Measurements from ENCODE around the gene USP9X.
"Not testable (repeated sequence)": the region's sequence is repeated elsewhere in the genome, so short reads cannot be mapped to it uniquely, and the experiment has no call there.

Gene USP9X

GRCh38 chrX:41084893-41085511, at the start of gene USP9X:
USP9X (plus strand) TSS chrX:41085445; CDS start chrX:41123629, 38,184 bp downstream.
- H3K27me3 ChIP-seq (ENCODE audit: control insufficient read depth, insufficient read depth, low read length) = no peaks in the 10 kb centered on the region

GRCh38 chrX:41035582-41035981, 49.7 kb upstream of the USP9X start:
- Histone ChIP-seq H3K27me3 (ENCODE audit: control insufficient read depth, insufficient read depth, low read length) (no peaks in the 10 kb centered on the region), H3K9ac (ENCODE audit: low read length) (no peak overlapping the region), H3K9me3 (ENCODE audit: control insufficient read depth, low read length) (no peaks in the 10 kb centered on the region), H3K4me1 (ENCODE audit: control insufficient read depth, insufficient read depth, low read length) (peaks cover 4% of the 10 kb centered on the region), H3K36me3 (ENCODE audit: control insufficient read depth, insufficient read depth, low read length) (no peaks in the 10 kb centered on the region), H3K4me3 (ENCODE audit: low read length) (no peak overlapping the region)

More at GRCh38 chrX:41084893-41085511, at the start of gene USP9X:
- Histone ChIP-seq H3K4me3 (ENCODE audit: low read length) (peak within 1 kb of the TSS; percentile 58), H3K9ac (ENCODE audit: low read length) (peak within 1 kb of the TSS; percentile 96), H3K4me1 (ENCODE audit: control insufficient read depth, insufficient read depth, low read length) (peaks cover 12% of the 10 kb centered on the region), H3K36me3 (ENCODE audit: control insufficient read depth, insufficient read depth, low read length) (no peaks in the 10 kb centered on the region), H3K9me3 (ENCODE audit: control insufficient read depth, low read length) (no peaks in the 10 kb centered on the region)

- H3K4me1 ChIP-seq (ENCODE audit: control insufficient read depth, insufficient read depth, low read length) = peaks cover 4% of the 10 kb centered on the region
- no peak overlapping the region for H3K4me3 ChIP-seq (ENCODE audit: low read length)
- H3K36me3 ChIP-seq (ENCODE audit: control insufficient read depth, insufficient read depth, low read length) = no peaks in the 10 kb centered on the region
- no peaks in the 10 kb centered on the region for H3K27me3 ChIP-seq (ENCODE audit: control insufficient read depth, insufficient read depth, low read length)
- H3K9ac ChIP-seq (ENCODE audit: low read length) = no peak overlapping the region
- H3K9me3 ChIP-seq (ENCODE audit: control insufficient read depth, low read length) = no peaks in the 10 kb centered on the region
Observed at GRCh38 chrX:41036668-41037326, 48.4 kb upstream of the USP9X start.

GRCh38 chrX:41043196-41043595, 42.0 kb upstream of the USP9X start:
- H3K27me3 ChIP-seq (ENCODE audit: control insufficient read depth, insufficient read depth, low read length) = no peaks in the 10 kb centered on the region
- H3K4me3 ChIP-seq (ENCODE audit: low read length) = no peak overlapping the region
- H3K9me3 ChIP-seq (ENCODE audit: control insufficient read depth, low read length) = no peaks in the 10 kb centered on the region
- peaks cover 13% of the 10 kb centered on the region for H3K4me1 ChIP-seq (ENCODE audit: control insufficient read depth, insufficient read depth, low read length)
- no peaks in the 10 kb centered on the region for H3K36me3 ChIP-seq (ENCODE audit: control insufficient read depth, insufficient read depth, low read length)
- H3K9ac ChIP-seq (ENCODE audit: low read length) = no peak overlapping the region

- Histone ChIP-seq H3K36me3 (ENCODE audit: control insufficient read depth, insufficient read depth, low read length) (no peaks in the 10 kb centered on the region), H3K27me3 (ENCODE audit: control insufficient read depth, insufficient read depth, low read length) (no peaks in the 10 kb centered on the region), H3K9me3 (ENCODE audit: control insufficient read depth, low read length) (no peaks in the 10 kb centered on the region), H3K4me3 (ENCODE audit: low read length) (no peak overlapping the region), H3K9ac (ENCODE audit: low read length) (no peak overlapping the region), H3K4me1 (ENCODE audit: control insufficient read depth, insufficient read depth, low read length) (peaks cover 18% of the 10 kb centered on the region)
Observed at GRCh38 chrX:41043674-41044345, 41.4 kb upstream of the USP9X start.

GRCh38 chrX:41045960-41046567, 39.2 kb upstream of the USP9X start:
- peaks cover 18% of the 10 kb centered on the region for H3K4me1 ChIP-seq (ENCODE audit: control insufficient read depth, insufficient read depth, low read length)
- H3K4me3 ChIP-seq (ENCODE audit: low read length) = no peak overlapping the region
- H3K9ac ChIP-seq (ENCODE audit: low read length) = no peak overlapping the region
- no peaks in the 10 kb centered on the region for H3K9me3 ChIP-seq (ENCODE audit: control insufficient read depth, low read length)
- H3K36me3 ChIP-seq (ENCODE audit: control insufficient read depth, insufficient read depth, low read length) = no peaks in the 10 kb centered on the region
- H3K27me3 ChIP-seq (ENCODE audit: control insufficient read depth, insufficient read depth, low read length) = no peaks in the 10 kb centered on the region

- Histone ChIP-seq H3K9ac (ENCODE audit: low read length) (peak overlapping the region; percentile 22), H3K36me3 (ENCODE audit: control insufficient read depth, insufficient read depth, low read length) (no peaks in the 10 kb centered on the region), H3K4me3 (ENCODE audit: low read length) (no peak overlapping the region), H3K9me3 (ENCODE audit: control insufficient read depth, low read length) (no peaks in the 10 kb centered on the region), H3K27me3 (ENCODE audit: control insufficient read depth, insufficient read depth, low read length) (no peaks in the 10 kb centered on the region), H3K4me1 (ENCODE audit: control insufficient read depth, insufficient read depth, low read length) (peaks cover 18% of the 10 kb centered on the region)
Observed at GRCh38 chrX:41047878-41048534, 37.2 kb upstream of the USP9X start.

- no peak overlapping the region for H3K9ac ChIP-seq (ENCODE audit: low read length)
- no peak overlapping the region for H3K4me3 ChIP-seq (ENCODE audit: low read length)
- H3K36me3 ChIP-seq (ENCODE audit: control insufficient read depth, insufficient read depth, low read length) = no peaks in the 10 kb centered on the region
- H3K4me1 ChIP-seq (ENCODE audit: control insufficient read depth, insufficient read depth, low read length) = peaks cover 18% of the 10 kb centered on the region
- H3K27me3 ChIP-seq (ENCODE audit: control insufficient read depth, insufficient read depth, low read length) = no peaks in the 10 kb centered on the region
- H3K9me3 ChIP-seq (ENCODE audit: control insufficient read depth, low read length) = no peaks in the 10 kb centered on the region
Observed at GRCh38 chrX:41050359-41050758, 34.9 kb upstream of the USP9X start.

- Histone ChIP-seq H3K27me3 (ENCODE audit: control insufficient read depth, insufficient read depth, low read length) (no peaks in the 10 kb centered on the region), H3K4me1 (ENCODE audit: control insufficient read depth, insufficient read depth, low read length) (peaks cover 12% of the 10 kb centered on the region), H3K9ac (ENCODE audit: low read length) (no peak overlapping the region), H3K4me3 (ENCODE audit: low read length) (no peak overlapping the region), H3K9me3 (ENCODE audit: control insufficient read depth, low read length) (no peaks in the 10 kb centered on the region), H3K36me3 (ENCODE audit: control insufficient read depth, insufficient read depth, low read length) (no peaks in the 10 kb centered on the region)
Observed at GRCh38 chrX:41051288-41051687, 34.0 kb upstream of the USP9X start.

GRCh38 chrX:41055740-41056139, 29.5 kb upstream of the USP9X start:
- Histone ChIP-seq H3K4me3 (ENCODE audit: low read length) (no peak overlapping the region), H3K9me3 (ENCODE audit: control insufficient read depth, low read length) (no peaks in the 10 kb centered on the region), H3K27me3 (ENCODE audit: control insufficient read depth, insufficient read depth, low read length) (no peaks in the 10 kb centered on the region)

GRCh38 chrX:41063276-41063675, 22.0 kb upstream of the USP9X start:
- not testable (repeated sequence) for H3K36me3 ChIP-seq (ENCODE audit: control insufficient read depth, insufficient read depth, low read length); H3K9ac ChIP-seq (ENCODE audit: low read length); H3K4me1 ChIP-seq (ENCODE audit: control insufficient read depth, insufficient read depth, low read length); H3K9me3 ChIP-seq (ENCODE audit: control insufficient read depth, low read length); H3K4me3 ChIP-seq (ENCODE audit: low read length); H3K27me3 ChIP-seq (ENCODE audit: control insufficient read depth, insufficient read depth, low read length)

More at GRCh38 chrX:41055740-41056139, 29.5 kb upstream of the USP9X start:
- Histone ChIP-seq H3K36me3 (ENCODE audit: control insufficient read depth, insufficient read depth, low read length) (no peaks in the 10 kb centered on the region), H3K9ac (ENCODE audit: low read length) (no peak overlapping the region), H3K4me1 (ENCODE audit: control insufficient read depth, insufficient read depth, low read length) (no peaks in the 10 kb centered on the region)

All from mucosa of stomach (tissue), 1 donor.